Hippocampal formation (tissue), 2 donors: Measurements from ENCODE around the gene CEP131.

Experiments used
- DNase-seq, 2 donors: peaks; one replicate each; lab custom pipeline; 2025; lab: John Stamatoyannopoulos, UW

The CEP131 gene

DNA sequence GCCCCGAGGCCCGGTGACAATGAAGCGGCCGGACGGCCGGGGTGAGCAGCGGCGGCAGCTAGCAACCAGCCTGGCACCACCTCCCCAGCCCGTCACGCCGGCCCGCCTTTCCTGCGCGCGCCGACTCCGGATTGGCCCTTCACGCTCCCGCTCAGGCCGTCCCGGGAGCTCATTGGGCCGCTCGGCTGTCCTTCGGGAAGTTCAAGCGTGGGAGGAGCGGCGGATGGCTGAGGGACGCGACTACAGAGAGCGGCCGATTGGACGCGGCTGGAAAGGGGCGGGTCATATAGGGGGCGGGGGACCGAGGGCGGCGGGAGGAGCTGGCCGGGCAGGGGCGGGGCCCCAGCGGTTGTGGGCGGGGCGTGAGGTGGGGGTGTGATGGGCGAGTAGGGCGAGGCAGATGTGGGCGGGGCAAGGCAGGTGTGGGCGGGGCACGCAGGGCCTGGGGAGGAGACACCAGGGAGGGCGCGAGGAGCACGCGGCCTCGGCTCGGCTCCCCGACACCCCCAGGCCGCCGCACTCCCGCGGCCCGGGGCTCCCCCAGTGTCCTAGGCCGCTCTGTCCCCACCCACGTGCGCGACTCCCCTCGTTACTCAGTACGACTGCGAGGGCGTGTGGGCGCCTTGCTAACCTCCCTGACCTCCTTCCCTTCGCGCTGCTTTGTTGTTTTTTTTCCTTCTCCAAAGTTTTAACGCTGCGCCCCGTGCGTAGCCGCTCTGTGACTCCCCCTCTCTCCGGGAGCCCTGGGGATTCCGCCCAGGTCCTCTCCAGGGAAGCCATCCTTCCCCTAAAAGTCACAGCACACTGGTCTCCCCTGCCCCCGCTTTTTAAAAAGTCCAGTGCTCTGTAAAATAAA, at the start of gene CEP131:
Gene CEP131 (minus strand): TSS at position 60 of the 856 bp plus-strand sequence. CDS start 2,909 bp downstream, outside the sequence.
- peak; percentile 95 to 99 for DNase-seq

GRCh38 chr17:81271226-81271625, 48.5 kb upstream of the CEP131 start:
- no peak for DNase-seq

GRCh38 chr17:81270279-81270678, 47.5 kb upstream of the CEP131 start:
- no peak for DNase-seq

DNA sequence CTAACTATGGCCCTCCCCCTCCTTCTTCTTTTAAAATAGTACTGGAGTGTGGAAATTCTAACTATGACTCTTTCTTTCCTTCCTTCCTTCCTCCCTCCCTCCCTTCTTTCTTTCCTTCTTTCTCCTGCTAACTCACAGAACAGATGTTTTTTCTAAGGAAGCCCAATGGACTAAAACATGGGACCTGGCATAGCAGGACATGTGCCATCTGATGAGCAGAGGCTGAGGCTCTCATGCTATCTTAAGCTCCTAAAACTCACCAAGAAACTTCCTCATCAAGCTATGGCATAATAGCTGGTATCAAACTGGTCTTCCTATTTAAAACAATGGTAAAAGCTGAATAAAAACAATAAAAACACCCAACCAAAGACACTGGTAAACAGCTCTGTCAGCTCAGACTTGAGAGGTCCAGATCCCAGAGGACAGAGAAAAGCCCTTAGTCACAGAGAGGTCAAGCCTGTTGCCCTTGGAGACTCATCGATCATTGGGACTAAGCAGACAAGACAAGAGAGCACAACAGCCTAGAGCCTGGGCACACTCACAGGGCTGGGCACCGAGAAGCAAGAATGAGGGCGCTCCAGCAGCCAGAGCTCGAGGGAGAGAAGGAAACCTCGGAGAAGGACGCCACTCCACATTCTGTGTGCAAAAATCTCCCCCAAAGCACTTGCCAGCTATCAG, 44.8 kb upstream of the CEP131 start:
- DNase-seq = no peak

DNA sequence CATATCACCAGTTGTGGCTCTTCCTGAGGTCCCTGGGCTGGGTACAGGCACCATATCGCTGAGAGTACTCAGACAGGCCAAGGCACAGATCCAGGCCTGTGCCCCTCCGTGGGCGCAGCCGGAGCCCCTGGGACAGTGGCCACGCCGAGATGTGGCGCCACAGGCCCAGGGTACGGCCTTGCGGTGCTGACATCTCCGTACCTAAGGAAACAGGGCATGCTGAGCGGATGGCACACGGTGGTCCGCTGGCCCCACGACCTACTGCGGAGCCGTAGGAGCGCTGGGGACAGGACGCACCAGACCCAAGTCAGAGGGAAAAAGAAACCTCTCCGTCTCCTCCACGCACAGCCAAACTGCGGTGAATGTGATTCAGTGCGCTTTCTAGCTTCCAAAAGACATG, 42.8 kb upstream of the CEP131 start:
- DNase-seq = no peak

DNA sequence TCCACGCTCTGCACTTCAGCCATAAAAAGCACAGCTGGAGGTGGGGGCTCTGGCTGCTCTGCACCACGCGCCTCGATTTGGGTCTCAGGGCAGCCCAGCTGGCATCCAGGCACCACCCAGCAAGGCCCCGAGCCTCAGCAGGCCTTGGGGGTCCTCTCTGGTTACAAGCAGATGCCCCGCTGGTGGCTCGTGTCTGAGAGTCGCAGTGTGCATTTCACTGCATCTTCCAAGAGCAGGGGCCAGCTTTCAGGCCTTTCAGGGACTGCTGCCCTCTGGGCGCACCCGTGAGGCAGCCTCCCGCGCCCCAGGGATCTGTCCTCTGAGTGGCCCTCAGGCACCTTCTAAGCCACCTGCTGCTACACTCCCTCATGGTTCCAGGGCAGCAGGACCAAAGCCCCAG, 41.9 kb upstream of the CEP131 start:
- DNase-seq = no peak

GRCh38 chr17:81263371-81264181, 40.8 kb upstream of the CEP131 start:
- DNase-seq = no peak

- DNase-seq = no peak
Measured at GRCh38 chr17:81261582-81262336, 39.0 kb upstream of the CEP131 start.

DNA sequence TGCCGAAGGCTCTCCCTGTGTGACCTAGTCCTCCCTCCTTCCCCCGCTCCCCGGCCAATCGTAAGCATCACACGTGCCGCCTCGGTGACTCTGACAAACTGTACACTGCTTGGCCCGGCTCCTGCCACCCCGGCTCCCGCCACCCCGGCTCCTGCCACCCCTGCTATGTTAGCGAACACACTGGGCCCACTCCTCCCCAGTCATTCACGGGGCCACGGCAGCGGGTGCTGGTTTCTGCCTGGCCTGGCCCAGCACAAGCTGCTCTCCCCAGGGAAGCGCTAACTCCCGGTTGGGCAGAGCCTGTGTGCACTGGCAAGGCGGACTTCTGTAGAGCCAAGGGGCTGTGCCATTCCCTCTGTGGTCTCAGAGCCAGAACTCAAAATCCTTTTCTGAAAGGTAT, 38.3 kb upstream of the CEP131 start:
- no peak for DNase-seq

DNA sequence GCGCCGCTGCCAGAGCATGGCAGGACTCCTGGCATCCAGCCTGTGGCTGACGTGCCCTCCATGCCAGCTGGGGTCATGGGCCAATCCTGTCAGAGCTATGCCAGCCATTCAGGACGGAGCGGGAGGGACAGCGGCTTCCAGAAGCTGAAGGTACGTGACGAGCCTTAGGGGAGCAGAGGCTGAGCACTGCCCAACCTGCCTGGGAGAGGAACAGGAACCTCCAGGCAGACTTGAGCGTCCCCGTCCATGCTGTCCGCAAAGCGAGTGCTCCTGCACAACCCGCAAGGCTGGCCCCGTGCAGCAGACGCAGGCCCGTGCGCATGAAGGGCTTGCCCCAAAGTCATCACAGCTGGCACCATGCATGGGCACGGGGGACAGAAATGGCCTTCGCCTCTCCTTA, 37.9 kb upstream of the CEP131 start:
- no peak for DNase-seq

DNA sequence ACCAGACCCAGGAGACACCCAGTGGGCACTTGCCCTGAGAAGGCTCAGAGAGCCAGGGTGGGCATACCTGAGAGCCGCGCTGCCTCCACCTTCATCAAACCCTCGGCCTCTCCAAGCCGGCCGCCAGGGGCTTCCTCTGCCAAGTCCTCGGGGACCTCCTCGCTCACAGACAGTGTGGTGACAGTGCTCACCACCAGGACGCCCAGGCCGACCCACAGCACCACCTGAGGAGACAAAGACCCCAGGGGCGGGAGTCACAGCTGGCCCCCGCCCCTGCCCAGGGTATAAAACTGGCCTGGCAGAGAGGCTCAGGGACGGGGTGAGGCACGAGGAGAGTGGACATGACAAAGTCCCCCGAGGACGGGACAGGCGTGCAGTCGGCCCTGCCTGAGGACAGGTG, 37.4 kb upstream of the CEP131 start:
- DNase-seq = no peak

- DNase-seq = no peak
Measured at GRCh38 chr17:81259058-81259605, 36.4 kb upstream of the CEP131 start.

DNA sequence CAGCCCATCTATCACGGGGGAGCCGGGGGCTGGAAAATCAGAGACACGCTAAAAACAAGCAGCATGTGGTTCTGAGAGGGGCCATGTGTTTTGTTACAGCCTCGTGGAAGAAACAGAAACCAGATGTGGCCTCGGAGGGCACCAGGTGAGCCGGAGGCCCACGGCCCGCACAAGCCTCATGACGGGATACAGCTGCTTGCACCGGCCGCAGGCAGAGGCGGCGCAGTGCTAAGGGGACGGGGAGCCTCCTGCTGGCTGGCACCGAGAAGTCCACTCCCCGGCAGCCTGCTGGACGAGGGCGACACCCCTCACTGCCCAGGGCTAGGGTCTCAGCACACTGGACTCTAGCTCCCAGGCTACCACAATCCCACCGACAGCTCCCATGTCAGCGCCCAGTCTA, 35.5 kb upstream of the CEP131 start:
- DNase-seq = no peak

- DNase-seq = no peak
Measured at GRCh38 chr17:81257533-81257932, 34.8 kb upstream of the CEP131 start.

GRCh38 chr17:81256616-81257015, 33.9 kb upstream of the CEP131 start:
- DNase-seq = no peak

GRCh38 chr17:81254955-81255717, 32.4 kb upstream of the CEP131 start:
- DNase-seq = peak; percentile 25 to 42

GRCh38 chr17:81253358-81254131, 30.8 kb upstream of the CEP131 start:
- DNase-seq = peak in 1 of 2 donors; percentile 30

DNA sequence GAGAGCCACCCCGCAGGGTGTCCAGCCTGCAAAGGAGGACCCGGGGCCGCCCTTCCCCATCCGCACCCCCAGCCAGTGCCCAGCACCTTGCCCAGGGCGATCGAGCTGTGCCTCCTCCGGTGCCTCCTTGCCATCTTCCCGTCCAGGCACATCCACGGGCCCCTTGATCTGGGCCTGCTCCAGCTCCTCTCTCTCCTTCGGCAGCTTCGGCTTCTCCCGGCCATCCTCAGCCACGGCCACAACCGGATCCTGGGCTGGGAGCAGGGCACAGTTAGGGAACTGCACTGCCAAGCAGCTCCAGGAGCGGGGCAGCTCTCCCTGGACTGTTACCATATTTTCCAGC, 30.2 kb upstream of the CEP131 start:
- no peak for DNase-seq

GRCh38 chr17:81252326-81252986, 29.7 kb upstream of the CEP131 start:
- DNase-seq = no peak
